HFFc6 (cell line): ENCODE results near the gene ST8SIA1. TPM values are rescaled to one million over a fixed set of nuclear protein-coding genes. Genes with fewer than 3 reads are reported as not detected.

Experiments
- DNase-seq: peaks from one replicate; pipeline ENCODE4 v3.0.0-alpha.2; 2018
- H3K27ac Mint-ChIP-seq: 2 replicates; pipeline ENCODE4 v1.8.0; 2020; ENCODE audit warnings: mild to moderate bottlenecking, mixed read lengths
- H3K27me3 Mint-ChIP-seq: 2 replicates; pipeline ENCODE4 v1.8.0; 2021; ENCODE audit warnings: mild to moderate bottlenecking, moderate library complexity, mixed read lengths; ENCODE audit not compliant: insufficient read depth
- H3K36me3 Mint-ChIP-seq: 2 replicates; pipeline ENCODE4 v1.8.0; 2021; ENCODE audit warnings: low read depth, mixed read lengths
- H3K4me1 Mint-ChIP-seq: 2 replicates; pipeline ENCODE4 v1.8.0; 2020; ENCODE audit warnings: low read depth, mixed read lengths
- H3K4me3 Mint-ChIP-seq: 2 replicates; pipeline ENCODE4 v1.8.0; 2020; ENCODE audit warnings: mild to moderate bottlenecking, moderate library complexity, mixed read lengths
- H3K9me3 Mint-ChIP-seq: 2 replicates; pipeline ENCODE4 v1.8.0; 2020; ENCODE audit warnings: mild to moderate bottlenecking, mixed read lengths
- total RNA-seq, 6 experiments: library from RNA; stranded (reverse); fragmentation: NEBNext Ultra II Directional; extraction: Animal tissue kit (Norgen Biotek cat#: 25700); gene quantifications; 2 replicates in 1 of 6; 3 replicates in 5 of 6; pipeline ENCODE4 v1.2.3, GENCODE V29; 2021
- TF ChIP-seq, protein P1 (sequence below): fragments of 200-600 bp; sonication (generic); IDR thresholded peaks from 2 replicates; pipeline ENCODE4 v1.5.0; 2021; ENCODE audit warnings: antibody characterized with exemption, mild to moderate bottlenecking

ST8SIA1 gene
- total RNA-seq, 6 experiments from 2014 or later, result not detected

DNA sequence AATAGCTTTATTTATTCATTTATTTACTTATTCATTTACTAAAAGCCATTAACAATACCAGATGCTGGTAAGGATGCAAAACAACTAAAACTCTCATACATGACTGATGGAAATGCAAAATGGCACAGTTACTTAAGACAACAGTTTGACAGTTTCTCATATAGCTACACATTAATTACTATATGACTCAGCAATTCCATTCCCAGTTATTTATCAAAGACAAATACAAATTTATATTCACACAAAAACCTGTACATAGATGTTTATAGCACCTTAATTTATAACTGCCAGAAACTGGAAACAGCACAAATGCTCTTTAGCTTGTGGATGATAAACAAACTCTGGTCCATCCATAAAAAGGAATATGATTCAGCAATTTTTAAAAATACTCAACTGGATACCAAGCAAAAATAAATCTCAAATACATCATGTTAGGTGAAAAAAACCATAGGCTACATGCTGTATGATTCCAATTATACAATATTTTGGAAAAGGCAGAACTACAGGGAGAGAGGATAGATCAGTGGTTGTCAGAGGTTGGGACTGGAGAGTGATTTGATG, 37.9 kb upstream of the ST8SIA1 start:
- Mint-ChIP-seq H3K27ac (no peak overlapping the region), H3K36me3 (no peaks in the 10 kb centered on the region), H3K4me1 (no peaks in the 10 kb centered on the region), H3K9me3 (peaks cover 3% of the 10 kb centered on the region), H3K27me3 (no peaks in the 10 kb centered on the region; the same call in 1 of the 2 replicates), H3K4me3 (no peak overlapping the region)
- TF ChIP-seq, protein P1, sequence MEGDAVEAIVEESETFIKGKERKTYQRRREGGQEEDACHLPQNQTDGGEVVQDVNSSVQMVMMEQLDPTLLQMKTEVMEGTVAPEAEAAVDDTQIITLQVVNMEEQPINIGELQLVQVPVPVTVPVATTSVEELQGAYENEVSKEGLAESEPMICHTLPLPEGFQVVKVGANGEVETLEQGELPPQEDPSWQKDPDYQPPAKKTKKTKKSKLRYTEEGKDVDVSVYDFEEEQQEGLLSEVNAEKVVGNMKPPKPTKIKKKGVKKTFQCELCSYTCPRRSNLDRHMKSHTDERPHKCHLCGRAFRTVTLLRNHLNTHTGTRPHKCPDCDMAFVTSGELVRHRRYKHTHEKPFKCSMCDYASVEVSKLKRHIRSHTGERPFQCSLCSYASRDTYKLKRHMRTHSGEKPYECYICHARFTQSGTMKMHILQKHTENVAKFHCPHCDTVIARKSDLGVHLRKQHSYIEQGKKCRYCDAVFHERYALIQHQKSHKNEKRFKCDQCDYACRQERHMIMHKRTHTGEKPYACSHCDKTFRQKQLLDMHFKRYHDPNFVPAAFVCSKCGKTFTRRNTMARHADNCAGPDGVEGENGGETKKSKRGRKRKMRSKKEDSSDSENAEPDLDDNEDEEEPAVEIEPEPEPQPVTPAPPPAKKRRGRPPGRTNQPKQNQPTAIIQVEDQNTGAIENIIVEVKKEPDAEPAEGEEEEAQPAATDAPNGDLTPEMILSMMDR, result no peak
- no peak for DNase-seq

DNA sequence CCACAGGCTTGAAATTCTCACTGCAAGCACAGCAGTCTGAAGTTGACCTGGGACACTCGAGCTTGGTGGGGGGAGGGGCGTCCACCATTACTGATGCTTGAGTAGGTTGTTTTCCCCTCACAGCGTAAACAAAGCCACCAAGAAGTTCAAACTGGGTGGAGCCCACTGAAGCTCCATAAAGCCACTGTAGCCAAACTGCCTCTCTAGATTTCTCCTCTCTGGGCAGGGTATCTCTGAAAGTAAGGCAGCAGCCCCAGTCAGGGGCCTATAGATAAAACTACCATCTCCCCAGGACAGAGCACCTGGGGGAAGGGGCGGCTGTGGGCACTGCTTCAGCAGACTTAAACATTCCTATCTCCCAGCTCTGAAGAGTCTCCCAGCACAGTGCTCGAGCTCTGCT, 31.7 kb upstream of the ST8SIA1 start:
- Mint-ChIP-seq H3K27me3 (peaks cover 2% of the 10 kb centered on the region), H3K4me1 (no peaks in the 10 kb centered on the region), H3K27ac (no peak overlapping the region), H3K36me3 (no peaks in the 10 kb centered on the region), H3K4me3 (no peak overlapping the region), H3K9me3 (no peaks in the 10 kb centered on the region; the same call in 1 of the 2 replicates)
- no peak for DNase-seq
- TF ChIP-seq, protein P1, result no peak

DNA sequence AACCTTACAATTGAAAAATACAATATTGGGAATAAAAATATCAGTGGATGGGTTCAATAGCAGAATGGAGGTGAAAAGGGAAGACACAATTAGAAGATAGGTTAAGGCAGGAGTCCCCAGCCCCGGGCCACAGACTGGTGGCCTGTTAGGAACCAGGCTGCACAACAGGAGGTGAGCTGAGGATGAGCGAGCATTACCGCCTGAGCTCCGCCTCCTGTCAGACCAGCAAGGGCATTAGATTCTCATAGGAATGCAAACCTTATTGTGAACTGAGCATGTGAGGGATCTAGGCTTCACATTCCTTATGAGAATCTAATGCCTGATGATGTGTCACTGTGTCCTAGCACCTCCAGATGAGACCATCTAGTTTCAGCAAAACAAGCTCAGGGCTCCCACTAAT, 27.3 kb upstream of the ST8SIA1 start:
- TF ChIP-seq, protein P1, result no peak
- H3K27me3 Mint-ChIP-seq, result peaks cover 2% of the 10 kb centered on the region; the same call in 1 of the 2 replicates
- no peak overlapping the region for H3K27ac Mint-ChIP-seq
- no peak for DNase-seq
- H3K9me3 Mint-ChIP-seq, result no peaks in the 10 kb centered on the region; the same call in 1 of the 2 replicates
- no peaks in the 10 kb centered on the region for H3K4me1 Mint-ChIP-seq
- no peaks in the 10 kb centered on the region for H3K36me3 Mint-ChIP-seq
- H3K4me3 Mint-ChIP-seq, result no peak overlapping the region

DNA sequence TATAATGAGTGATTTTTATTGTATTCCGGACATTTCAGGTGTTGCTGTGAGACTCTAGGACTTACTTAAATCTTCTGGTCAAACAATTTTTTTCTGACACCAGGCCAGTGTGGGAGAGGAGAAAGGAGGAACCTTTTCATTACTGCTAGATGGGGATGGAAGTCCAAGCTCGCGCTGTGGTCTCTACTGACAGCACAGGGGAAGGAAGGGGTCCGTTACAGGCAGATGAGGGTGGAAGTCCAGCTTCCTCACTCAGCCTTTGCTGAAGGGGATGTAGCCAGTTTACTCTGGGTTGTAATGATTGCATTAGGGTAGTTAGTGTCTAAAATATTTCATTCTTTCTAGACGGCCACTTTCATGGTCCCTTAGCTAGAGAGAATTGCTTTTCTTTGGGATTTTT, 26.3 kb upstream of the ST8SIA1 start:
- Mint-ChIP-seq H3K4me3 (no peak overlapping the region), H3K27me3 (peaks cover 2% of the 10 kb centered on the region; the same call in 1 of the 2 replicates), H3K9me3 (no peaks in the 10 kb centered on the region; the same call in 1 of the 2 replicates), H3K36me3 (no peaks in the 10 kb centered on the region), H3K4me1 (no peaks in the 10 kb centered on the region), H3K27ac (no peak overlapping the region)
- DNase-seq, result no peak
- TF ChIP-seq, protein P1, result no peak

DNA sequence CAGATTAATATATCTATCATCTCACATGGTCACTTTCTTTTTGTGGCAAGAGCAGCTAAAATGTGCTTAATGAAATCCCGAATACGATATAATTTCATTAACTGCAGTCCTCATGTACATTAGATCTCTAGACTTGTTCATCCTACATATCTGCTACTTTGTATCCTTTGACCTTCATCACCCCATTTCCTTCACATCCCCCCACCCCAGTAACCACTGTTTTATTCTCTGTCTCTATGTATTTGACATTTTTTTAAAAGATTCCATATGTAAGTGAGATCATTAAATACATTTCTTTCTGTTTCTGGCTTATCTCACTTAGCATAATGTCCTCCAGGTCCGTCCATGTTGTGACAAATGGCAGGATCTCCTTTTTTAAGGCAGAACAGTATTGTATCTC, 23.0 kb upstream of the ST8SIA1 start:
- H3K9me3 Mint-ChIP-seq, result no peaks in the 10 kb centered on the region; the same call in 1 of the 2 replicates
- H3K4me1 Mint-ChIP-seq, result no peaks in the 10 kb centered on the region
- no peaks in the 10 kb centered on the region for H3K36me3 Mint-ChIP-seq
- no peak overlapping the region for H3K4me3 Mint-ChIP-seq
- no peak overlapping the region for H3K27ac Mint-ChIP-seq
- peaks cover 2% of the 10 kb centered on the region; the same call in 1 of the 2 replicates for H3K27me3 Mint-ChIP-seq
- no peak for DNase-seq
- TF ChIP-seq, protein P1, result no peak
